HG03045 (cell line): ENCODE measurements around the gene HAO2.
"Not testable (repeated sequence)": the region's sequence is repeated elsewhere in the genome, so short reads cannot be mapped to it uniquely, and the experiment has no call there.

Experiments
- ATAC-seq: cut with Tn5 transposase; IDR thresholded peaks from one replicate; pipeline ENCODE4 v1.9.1; 2021; ENCODE audit warnings: mild to moderate bottlenecking, moderate library complexity; ENCODE audit not compliant: unreplicated experiment

HAO2 gene

GRCh38 chr1:119377594-119377993 is 9.0 kb downstream of the HAO2 start:
- ATAC-seq = not testable (repeated sequence)

- no peak for ATAC-seq
Measured at GRCh38 chr1:119379117-119379516, 10.5 kb downstream of the HAO2 start.

GRCh38 chr1:119380304-119380703 is 11.7 kb downstream of the HAO2 start:
- ATAC-seq = no peak

- ATAC-seq = no peak
Measured at GRCh38 chr1:119380983-119381662, 12.5 kb downstream of the HAO2 start.

- no peak for ATAC-seq
Measured at GRCh38 chr1:119384591-119384990, 16.0 kb downstream of the HAO2 start.

- ATAC-seq = no peak
Measured at GRCh38 chr1:119385650-119386049, 17.1 kb downstream of the HAO2 start.

- no peak for ATAC-seq
Measured at GRCh38 chr1:119387858-119388257, 19.3 kb downstream of the HAO2 start.

GRCh38 chr1:119388450-119388849 is 19.9 kb downstream of the HAO2 start:
- ATAC-seq = no peak

GRCh38 chr1:119390526-119390925 is 21.9 kb downstream of the HAO2 start:
- ATAC-seq = no peak

- no peak for ATAC-seq
Measured at GRCh38 chr1:119391749-119392148, 23.2 kb downstream of the HAO2 start.

- no peak for ATAC-seq
Measured at GRCh38 chr1:119394085-119394484, 25.5 kb downstream of the HAO2 start.

GRCh38 chr1:119396982-119397381 is 28.4 kb downstream of the HAO2 start:
- no peak for ATAC-seq

GRCh38 chr1:119397986-119398385 is 29.4 kb downstream of the HAO2 start:
- ATAC-seq = no peak

GRCh38 chr1:119404736-119405135 is 36.2 kb downstream of the HAO2 start:
- ATAC-seq = no peak

GRCh38 chr1:119409731-119410130 is 41.1 kb downstream of the HAO2 start:
- ATAC-seq = no peak

GRCh38 chr1:119410961-119411360 is 42.4 kb downstream of the HAO2 start:
- no peak for ATAC-seq

GRCh38 chr1:119414950-119415349 is 46.4 kb downstream of the HAO2 start, which contains the start of gene HSD3B2:
Gene HSD3B2, plus strand, starts transcription at chr1:119415150. Its CDS starts 270 bp downstream, at chr1:119415420.
- ATAC-seq = no peak

GRCh38 chr1:119416006-119416640 is 47.5 kb downstream of the HAO2 start:
- ATAC-seq = no peak

GRCh38 chr1:119419109-119419508 is 50.5 kb downstream of the HAO2 start:
- ATAC-seq = no peak

- no peak for ATAC-seq
Measured at GRCh38 chr1:119420638-119421037, 52.1 kb downstream of the HAO2 start.

GRCh38 chr1:119422631-119423030 is 54.0 kb downstream of the HAO2 start:
- ATAC-seq = no peak

- ATAC-seq = no peak
Measured at GRCh38 chr1:119428991-119429390, 60.4 kb downstream of the HAO2 start.

- no peak for ATAC-seq
Measured at GRCh38 chr1:119429687-119430086, 61.1 kb downstream of the HAO2 start.
